Ureter (tissue), 1 donor: ENCODE results near the gene TRIM27. TPM values are rescaled to one million over a fixed set of nuclear protein-coding genes. Genes with fewer than 3 reads are reported as not detected.
"Not testable (repeated sequence)": the region's sequence is repeated elsewhere in the genome, so short reads cannot be mapped to it uniquely, and the experiment has no call there.

ENCODE experiments used
- DNase-seq: peaks from one replicate; pipeline ENCODE4 v3.0.0-alpha.2; 2020; ENCODE audit warnings: low spot score
- total RNA-seq: library from RNA; stranded (reverse); gene quantifications from one replicate; pipeline ENCODE4 v1.2.4, GENCODE V29; 2023
- donor health status: DM: yes; HTN: yes; CAD: no.

The TRIM27 gene, protein sequence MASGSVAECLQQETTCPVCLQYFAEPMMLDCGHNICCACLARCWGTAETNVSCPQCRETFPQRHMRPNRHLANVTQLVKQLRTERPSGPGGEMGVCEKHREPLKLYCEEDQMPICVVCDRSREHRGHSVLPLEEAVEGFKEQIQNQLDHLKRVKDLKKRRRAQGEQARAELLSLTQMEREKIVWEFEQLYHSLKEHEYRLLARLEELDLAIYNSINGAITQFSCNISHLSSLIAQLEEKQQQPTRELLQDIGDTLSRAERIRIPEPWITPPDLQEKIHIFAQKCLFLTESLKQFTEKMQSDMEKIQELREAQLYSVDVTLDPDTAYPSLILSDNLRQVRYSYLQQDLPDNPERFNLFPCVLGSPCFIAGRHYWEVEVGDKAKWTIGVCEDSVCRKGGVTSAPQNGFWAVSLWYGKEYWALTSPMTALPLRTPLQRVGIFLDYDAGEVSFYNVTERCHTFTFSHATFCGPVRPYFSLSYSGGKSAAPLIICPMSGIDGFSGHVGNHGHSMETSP
- total RNA-seq: 85.2 TPM

DNA sequence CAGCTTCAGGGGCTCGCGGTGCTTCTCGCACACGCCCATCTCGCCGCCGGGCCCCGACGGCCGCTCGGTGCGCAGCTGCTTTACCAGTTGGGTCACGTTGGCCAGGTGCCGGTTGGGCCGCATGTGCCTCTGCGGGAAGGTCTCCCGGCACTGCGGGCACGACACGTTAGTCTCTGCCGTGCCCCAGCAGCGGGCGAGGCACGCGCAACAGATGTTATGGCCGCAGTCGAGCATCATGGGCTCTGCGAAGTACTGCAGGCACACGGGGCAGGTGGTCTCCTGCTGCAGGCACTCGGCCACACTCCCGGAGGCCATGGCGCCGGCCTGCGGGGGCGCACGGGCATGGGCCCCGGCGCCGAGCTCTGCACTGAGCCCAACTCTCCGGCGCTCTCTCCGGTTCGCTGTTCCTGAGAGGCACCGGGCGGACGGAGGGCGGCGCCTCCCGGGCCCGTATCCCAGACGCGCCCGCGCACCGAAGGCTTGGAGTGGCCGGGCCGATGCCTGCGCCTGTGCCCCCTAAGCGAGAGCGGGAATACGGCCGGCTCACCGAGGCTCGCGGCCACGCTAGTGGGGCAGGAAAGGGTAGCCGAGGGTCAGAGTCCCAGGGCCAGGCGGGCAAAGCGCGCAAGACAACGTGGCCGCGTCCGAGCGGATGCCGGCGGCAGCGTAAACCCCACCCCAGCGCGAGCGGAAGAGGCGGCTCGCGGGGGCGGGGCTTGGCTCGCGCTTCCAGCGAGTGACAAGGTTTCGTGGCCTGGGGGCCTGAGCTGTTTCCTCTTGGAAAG is at the start of gene TRIM27:
Gene TRIM27, minus strand, starts transcription at position 668 of the 785 bp plus-strand sequence. Its CDS starts 353 bp downstream, at position 315.
- peak; percentile 93 for DNase-seq

DNA sequence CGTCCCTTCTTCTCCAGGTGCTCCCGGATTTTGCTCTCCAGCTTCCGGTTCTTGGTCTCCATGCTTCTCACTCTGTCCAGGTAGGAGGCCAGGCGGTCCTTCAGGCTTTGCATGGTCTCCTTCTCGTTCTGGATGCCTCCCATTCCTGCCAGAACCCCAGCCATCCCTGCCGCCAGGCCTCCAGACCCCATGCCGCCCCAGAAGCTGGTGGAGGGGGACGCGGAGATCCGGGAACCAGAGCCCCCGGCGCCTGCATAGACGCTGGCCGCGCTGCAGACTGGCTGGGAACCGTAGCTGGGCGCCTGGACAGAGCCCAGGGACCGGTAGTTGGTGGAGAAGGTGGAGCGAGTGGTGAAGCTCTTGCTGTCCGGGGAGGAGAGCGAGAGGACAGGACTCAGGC is 46.3 kb upstream of the TRIM27 start:
- not testable (repeated sequence) for DNase-seq

DNA sequence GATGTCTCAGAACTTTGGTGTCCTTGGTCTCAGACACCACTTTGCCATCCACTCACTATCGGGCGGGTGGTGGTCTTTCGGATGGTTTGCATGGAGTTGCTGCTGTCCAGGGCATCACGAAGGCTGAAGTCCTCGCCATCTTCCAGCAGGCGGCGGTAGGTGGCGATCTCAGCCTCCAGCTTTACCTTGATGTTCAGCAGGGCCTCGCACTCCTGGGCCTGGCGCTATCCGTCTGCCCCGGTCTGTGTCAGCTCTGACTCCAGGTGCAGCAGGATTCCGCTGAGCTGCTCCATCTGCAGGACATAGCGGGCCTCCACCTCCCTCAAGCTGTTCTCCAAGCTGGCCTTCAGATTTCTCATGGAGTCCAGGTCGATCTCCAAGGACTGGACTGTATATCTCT is 45.3 kb upstream of the TRIM27 start:
- no peak for DNase-seq

DNA sequence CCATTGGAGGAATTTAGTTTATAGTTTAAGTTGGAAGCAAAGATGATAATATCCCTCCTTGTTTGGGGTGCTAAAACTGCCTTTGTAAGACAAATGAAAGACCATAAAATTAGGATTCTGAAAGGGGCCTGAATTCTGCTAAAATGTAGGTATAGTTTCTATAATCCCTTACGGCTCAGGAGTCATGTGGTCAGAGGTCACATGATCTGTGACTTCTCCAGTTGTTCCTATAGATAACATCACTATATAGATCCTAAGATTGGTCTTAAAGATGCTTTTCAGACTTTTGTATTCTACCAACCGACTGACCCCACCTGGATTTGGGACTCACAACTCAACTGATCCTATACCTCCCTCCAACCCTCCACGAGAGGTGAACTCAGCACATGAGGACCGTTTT is 44.7 kb upstream of the TRIM27 start:
- DNase-seq: no peak

DNA sequence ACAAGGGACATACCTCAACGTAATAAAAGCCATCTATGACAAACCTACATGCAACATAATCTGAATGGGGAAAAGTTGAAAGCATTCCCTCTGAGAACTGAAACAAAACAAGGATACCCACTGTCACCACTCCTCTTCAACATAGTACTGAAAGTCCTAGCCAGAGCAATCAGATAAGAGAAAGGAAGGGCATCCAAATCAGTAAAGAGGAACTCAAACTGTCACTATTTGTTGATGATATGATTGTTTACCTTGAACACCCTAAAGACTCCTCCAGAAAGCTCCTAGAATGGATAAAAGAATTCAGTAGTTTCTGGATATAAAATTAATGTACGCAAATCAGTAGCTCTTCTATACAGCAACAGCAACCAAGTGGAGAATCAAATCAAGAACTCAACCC is 41.9 kb upstream of the TRIM27 start:
- no peak for DNase-seq

DNA sequence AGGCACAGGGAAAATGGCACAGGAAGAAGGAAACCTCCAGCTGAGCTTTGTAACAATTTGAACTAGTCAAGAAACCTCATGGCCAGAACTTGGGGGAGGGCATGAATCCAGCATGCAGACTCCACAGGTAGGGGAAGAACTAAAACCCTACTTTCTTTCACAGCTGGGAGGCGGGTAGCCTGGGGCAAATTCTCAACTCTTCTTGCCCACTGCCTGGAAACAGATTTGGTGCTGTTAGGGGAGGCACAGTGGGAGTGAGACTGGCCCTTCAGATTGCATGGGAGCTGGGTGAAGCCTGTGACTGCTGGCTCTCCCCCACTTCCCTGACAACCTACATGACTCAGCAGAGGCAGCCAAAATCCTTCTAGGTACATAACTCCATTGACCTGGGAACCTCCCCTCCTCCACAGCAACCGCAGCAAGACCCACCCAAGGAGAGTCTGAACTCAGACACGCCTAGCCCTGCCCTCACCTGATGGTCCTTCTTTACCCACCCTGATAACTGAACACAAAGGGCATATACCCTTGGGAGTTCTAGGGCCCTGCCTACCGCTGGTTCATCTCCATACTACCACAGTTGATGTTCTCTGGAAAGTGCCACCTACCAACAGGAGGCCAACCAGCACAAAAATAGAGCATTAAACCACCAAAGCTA is 37.2 kb upstream of the TRIM27 start:
- DNase-seq: no peak

DNA sequence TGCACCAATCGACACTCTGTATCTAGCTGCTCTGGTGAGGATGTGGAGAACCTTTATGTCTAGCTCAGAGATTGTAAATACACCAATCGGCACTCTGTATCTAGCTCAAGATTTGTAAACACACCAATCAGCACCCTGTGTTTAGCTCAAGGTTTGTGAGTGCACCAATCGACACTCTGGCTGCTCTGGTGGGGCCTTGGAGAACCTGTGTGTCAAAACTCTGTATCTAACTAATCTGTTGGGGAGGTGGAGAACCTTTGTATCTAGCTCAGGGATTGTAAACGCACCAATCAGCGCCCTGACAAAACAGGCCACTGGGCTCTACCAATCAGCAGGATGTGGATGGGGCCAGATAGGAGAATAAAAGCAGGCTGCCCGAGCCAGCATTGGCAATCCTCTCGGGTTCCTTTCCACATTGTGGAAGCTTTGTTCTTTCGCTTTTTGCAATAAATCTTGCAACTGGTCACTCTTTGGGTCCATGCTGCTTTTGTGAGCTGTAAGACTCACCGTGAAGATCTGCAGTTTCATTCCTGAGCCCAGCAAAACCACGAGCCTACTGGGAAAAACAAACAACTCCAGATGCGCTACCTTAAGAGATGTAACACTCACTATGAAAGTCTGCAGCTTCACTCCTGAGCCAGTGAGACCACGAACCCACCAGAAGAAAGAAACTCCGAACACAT is 34.9 kb upstream of the TRIM27 start:
- not testable (repeated sequence) for DNase-seq

DNA sequence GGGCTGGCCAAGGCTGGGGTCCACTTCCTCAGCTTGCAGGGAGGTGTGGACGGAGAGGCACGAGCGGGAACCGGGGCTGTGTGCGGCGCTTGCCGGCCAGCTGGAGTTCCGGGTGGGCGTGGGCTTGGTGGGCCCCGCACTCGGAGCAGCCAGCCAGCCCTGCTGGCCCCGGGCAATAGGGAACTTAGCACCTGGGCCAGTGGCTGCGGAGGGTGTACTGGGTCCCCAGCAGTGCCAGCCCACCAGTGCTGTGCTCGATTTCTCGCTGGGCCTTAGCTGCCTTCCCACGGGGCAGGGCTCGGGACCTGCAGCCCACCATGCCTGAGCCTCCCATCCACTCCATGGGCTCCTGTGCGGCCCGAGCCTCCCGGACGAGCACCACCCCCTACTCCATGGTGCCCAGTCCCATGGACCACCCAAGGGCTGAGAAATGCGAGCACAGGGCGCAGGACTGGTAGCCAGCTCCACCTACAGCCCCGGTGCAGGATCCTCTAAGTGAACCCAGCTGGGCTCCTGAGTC is 34.1 kb upstream of the TRIM27 start:
- DNase-seq: not testable (repeated sequence)

DNA sequence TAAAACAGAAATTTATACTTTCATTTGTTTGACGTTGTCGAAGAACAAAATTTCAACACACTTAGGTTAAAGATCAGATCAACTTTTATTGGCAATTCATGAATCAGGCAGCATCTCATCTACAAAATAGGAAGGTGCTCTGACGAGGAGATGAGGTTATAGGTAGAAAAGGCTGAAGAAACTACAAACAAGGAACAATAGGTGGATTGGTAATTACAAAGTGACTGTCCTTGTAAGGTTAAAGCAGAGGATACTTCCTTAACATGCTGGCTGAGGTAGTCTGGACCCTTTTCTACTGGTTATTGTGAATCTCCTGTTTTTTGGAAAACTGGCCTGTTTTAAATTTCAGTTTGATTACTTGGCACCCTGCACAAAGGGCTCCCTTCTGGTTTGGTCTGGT is 32.5 kb upstream of the TRIM27 start:
- no peak for DNase-seq

DNA sequence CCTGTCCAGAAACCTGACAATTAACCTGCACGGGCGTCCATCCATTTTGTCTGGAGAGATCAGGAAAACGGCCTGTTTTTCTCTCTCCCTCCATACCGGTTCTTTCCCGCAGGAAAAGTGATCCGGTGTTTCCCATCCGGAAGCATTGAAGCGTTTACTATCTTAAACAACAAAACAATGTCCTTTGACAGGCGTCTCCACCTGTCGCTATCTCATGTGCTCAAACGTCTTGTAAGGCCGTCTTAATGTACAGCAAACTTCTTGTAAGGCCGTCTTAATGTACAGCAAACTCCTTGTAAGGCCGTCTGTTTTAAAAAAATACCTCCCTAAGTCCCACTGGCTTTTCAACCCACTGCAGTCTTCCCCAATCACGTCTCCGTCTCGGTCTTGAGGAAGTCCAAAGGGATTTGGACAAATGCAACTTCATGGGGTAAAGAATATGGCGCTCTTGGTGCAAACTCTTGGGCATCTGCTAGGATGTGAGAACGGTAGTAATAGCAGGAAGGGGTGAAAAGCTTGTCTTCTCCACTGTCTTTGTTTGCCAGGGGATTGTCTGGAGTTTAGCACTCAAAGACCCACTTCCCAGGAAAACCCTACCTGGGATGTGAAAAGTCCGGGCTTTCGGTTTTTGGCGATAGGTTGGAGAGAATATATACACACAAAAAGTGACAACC is 29.9 kb upstream of the TRIM27 start:
- DNase-seq: no peak

DNA sequence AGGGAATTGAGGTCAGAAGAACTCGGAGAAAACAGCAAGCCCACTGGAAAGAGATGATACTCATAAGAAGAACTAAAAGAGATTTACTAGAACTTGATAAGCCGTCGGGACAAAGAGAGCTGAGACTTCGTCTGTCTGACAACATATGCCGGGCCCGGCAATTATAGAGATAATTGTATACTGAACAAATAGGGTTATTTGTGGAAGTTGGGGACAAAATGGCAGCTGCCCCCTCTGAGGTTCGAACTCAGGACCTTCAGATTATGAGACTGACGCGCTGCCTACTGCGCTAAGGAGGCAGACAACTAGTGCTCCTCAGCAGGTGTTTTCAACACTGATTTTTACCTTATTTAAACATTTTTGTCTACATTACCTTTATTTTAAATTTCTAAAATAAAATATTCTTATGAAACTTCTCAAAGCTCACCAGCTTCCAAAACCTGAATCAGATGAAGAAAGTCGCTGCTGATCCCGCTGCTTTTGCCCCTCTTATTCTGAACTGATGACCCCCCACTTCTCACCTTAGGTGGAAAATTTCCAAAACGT is 29.3 kb upstream of the TRIM27 start:
- no peak for DNase-seq

DNA sequence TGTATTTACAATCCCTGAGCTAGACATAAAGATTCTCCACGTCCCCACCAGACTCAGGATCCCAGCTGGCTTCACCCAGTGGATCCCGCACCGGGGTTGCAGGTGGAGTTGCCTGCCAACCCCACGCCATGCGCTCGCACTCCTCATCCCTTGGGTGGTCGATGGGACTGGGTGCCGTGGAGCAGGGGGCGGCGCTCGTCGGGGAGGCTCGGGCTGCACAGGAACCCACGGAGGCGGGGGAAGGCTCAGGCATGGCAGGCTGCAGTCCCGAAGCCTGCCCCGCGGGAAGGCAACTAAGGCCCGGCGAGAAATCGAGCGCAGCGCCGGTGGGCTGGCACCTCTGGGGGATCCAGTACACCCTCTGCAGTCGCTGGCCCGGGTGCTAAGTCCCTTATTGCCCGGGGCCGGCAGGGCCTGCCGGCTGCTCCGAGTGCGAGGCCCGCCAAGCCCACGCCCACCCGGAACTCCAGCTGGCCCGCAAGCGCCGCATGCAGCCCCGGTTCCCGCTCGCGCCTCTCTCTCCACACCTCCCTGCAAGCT is 25.9 kb upstream of the TRIM27 start:
- DNase-seq: not testable (repeated sequence)

DNA sequence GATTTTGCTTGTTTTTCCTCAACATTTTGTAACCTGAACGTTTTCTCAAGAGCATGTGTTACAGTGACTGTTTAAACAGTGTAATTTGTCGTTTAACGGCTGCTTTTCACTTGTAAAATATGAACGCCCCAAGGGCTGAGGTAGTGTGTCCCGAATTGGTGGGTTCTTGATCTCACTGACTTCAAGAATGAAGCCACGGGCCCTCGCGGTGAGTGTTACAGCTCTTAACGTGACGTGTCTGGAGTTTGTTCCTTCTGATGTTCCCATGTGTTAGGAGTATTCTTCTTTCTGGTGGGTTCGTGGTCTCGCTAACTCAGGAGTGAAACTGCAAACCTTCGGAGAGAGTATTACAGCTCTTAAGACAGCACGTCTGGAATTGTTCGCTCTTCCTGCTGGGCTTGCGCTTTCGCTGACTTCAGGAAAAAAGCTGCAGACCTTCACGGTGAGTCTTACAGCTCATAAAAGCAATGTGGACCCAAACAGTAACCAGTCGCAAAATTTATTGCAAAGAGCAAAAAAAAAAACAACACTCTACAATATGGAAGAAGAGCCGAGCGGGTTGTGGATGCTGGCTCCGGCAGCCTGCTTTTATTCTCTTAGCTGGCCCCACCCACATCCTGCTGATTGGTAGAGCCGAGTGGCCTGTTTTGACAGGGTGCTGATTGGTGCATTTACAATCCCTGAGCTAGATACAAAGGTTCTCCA is 25.1 kb upstream of the TRIM27 start:
- no peak for DNase-seq

DNA sequence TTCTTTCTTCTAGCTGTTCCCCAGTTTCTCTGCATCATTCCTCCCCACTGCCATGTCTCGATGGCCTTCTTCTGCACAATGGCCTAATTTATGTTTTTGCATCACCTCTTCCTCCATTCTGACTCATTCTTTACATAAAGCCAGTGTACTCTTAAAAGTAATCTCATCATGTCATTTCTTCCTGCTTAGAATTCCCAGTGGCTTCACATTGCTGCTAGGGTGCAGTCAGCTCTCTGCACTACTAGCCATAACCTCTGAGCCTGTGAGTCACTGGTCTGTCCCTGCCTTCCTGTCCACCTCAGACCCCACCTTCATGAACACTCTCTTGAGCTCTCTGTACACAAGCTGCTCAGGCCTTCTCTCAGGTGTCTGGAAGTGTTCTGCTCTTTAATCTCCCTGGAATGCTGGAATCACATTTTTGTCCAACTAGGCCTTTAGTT is 24.1 kb upstream of the TRIM27 start:
- no peak for DNase-seq

DNA sequence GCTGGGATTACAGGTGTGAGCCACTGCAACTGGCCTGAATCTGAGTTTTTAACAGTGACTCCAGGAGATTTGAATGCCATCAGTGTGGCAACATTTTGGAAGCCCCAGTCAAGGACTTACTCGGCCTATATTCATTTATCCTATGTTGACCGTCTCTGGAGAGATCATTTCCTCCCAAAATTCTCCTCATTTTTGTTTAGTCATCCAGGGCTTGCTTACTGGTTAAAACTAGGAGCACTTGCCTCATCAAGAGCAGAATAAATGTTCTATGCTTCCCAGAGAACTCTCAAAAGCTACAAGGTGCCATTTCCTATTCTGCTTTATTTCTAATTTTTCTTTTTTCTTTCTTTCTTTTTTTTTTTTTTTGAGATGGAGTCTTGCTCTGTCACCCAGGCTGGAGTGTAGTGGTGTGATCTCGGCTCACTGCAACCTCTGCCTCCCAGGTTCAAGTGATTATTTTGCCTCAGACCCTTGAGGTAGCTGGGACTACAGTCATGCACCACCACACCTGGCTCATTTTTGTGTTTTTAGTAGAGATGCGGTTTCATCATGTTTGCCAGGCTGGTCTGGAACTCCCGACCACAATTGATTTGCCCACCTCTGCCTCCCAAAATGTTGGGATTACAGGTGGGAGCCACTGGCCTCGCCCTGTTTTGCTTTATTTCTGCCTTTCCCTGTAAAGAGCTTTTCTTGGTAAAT is 23.4 kb upstream of the TRIM27 start:
- DNase-seq: no peak

DNA sequence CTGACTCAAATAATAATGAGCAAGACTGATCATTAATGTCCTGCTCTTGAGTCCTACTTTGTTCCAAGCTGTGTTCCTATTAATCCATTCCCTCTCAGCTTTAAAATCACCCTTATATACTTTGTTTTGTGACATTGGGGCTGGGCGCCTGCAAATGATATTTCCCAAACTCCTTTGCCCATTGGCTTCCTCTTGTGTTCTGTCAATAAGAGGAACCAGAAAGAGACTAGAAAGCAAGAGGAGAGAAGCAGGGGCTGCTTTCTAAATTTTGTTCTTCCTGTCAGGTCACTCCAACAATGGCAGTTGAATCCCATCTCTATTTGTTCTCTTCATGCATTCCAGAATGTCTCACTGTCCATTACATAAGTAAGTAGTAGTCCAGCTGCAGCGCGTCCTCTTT is 21.6 kb upstream of the TRIM27 start:
- no peak for DNase-seq

DNA sequence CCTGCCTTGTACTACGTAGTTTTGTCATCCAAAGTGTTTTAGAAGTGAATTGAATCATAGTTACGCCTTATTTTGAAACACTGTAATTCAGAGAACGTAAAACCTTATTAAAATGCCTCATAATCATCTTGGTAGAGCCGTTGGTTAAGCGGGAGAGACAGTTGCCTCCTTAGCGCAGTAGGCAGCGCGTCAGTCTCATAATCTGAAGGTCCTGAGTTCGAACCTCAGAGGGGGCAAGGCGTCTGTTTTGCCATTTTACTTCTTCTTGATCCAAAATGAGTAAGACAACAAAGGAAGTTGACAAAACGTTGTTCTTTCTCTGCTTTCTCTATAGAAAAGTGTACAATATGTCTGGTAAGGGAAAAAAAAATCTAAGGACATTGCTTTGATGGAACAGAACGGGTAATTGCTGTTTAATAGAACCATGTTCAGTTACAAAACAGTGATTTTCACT is 20.7 kb upstream of the TRIM27 start:
- peak; percentile 78 for DNase-seq

DNA sequence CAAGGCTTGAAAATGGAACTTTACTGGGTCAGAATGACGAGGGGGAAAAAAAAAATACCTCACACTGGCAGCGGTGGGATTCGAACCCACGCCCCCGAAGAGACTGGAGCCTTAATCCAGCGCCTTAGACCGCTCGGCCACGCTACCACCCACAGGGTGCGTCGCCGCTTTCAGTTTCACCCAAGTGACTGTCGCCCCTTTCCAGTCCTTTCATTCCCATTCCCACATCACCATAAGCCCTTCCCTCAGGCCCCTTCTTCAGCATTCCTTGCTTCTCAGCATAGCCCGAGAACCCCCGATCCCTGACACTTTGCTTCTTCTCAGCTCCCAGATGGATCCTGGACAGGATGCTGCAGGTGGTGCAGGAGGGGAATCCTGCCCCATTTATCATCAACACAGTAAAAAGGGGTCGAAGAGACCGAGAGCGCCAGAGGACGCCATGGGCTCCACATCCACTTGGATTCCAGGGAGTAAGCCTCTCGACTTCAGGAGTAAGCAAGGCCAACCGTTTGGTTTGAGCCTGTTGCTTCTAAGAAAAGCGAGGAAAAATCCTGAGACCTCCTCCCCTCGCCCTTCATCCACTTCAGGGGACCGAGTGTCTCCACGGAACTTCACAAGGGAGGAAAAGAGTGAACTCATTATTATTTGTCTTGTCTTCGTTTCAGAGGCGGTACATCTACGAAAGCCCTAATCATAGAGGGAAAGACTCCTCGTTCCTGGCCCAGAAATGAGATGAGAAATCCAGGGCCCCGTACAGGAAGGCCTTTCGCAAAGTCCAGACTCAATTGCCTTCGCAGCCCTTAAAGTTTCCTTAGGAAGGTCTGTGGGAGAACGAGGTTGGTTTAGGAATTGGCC is 20.0 kb upstream of the TRIM27 start:
- peak; percentile 75 for DNase-seq
